SK-N-SH (cell line): ENCODE measurements around the gene TPCN2. TPM values are rescaled to one million over a fixed set of nuclear protein-coding genes. Genes with fewer than 3 reads are reported as not detected.

Experiments
- CTCF ChIA-PET: fragments of 300-600, 350-600 bp; formaldehyde crosslinking; extraction: SDS; loops from one replicate; lab custom pipeline; 2021; lab: Yijun Ruan, JAX
- POLR2A ChIA-PET: fragments of 350-600 bp; sonication (Branson Sonifier 250); formaldehyde crosslinking; extraction: SDS; loops from one replicate; lab custom pipeline; 2020; ENCODE audit warnings: antibody characterized with exemption, inconsistent platforms; lab: Yijun Ruan, JAX
- DNase-seq: peaks from one replicate; pipeline ENCODE4 v3.0.0; 2012
- H2AFZ ChIP-seq: fragments of 200-600 bp; sonication (generic); 2 replicates; pipeline ENCODE4 v1.8.1; 2016; ENCODE audit warnings: antibody characterized with exemption, mild to moderate bottlenecking, low read depth
- H3F3A ChIP-seq: fragments of 200-600 bp; sonication (generic); replicated peaks from 2 replicates; pipeline ENCODE3; 2016; ENCODE audit warnings: antibody characterized with exemption, mild to moderate bottlenecking; ENCODE audit not compliant: insufficient read depth
- H3K27ac ChIP-seq, 2 experiments: fragments of 200-500 bp in 1 of 2; fragments of 200-600 bp in 1 of 2; sonication (Bioruptor generic) in 1 of 2; sonication (generic), shearing (Covaris generic) in 1 of 2; 2 replicates each; pipeline versions ENCODE4 v1.5.1 to v1.6.1; 2014 to 2016; ENCODE audit warnings: low read depth in 2 of 2, inconsistent platforms in 1 of 2, low read length in 1 of 2, mild to moderate bottlenecking in 1 of 2, mixed read lengths in 1 of 2
- H3K27me3 ChIP-seq: fragments of 200-600 bp; sonication (generic), shearing (Covaris generic); 2 replicates; pipeline ENCODE4 v1.6.1; 2016; ENCODE audit warnings: mixed run types; ENCODE audit not compliant: insufficient read depth
- H3K36me3 ChIP-seq, 2 experiments: fragments of 200-500 bp in 1 of 2; fragments of 200-600 bp in 1 of 2; sonication (Bioruptor generic) in 1 of 2; sonication (generic) in 1 of 2; replicated peaks in 1 of 2; 2 replicates each; pipeline versions ENCODE3 to v1.5.1; 2014 to 2016; ENCODE audit warnings: low read length in 1 of 2, mild to moderate bottlenecking in 1 of 2; ENCODE audit not compliant: insufficient read depth in 2 of 2, control insufficient read depth in 1 of 2
- H3K4me1 ChIP-seq, 2 experiments: fragments of 200-500 bp in 1 of 2; fragments of 200-600 bp in 1 of 2; sonication (Bioruptor generic) in 1 of 2; sonication (generic), shearing (Covaris generic) in 1 of 2; 2 replicates each; pipeline versions ENCODE4 v1.5.1 to v1.6.1; 2014 to 2016; ENCODE audit warnings: low read depth in 1 of 2, low read length in 1 of 2, mixed run types in 1 of 2; ENCODE audit not compliant: insufficient read depth in 2 of 2, control insufficient read depth in 1 of 2
- H3K4me2 ChIP-seq: fragments of 200-600 bp; sonication (generic), shearing (Covaris generic); 2 replicates; pipeline ENCODE4 v1.6.1; 2017; ENCODE audit warnings: mixed run types
- H3K4me3 ChIP-seq, 2 experiments: fragments of 200-500 bp in 1 of 2; fragments of 200-600 bp in 1 of 2; sonication (Bioruptor generic) in 1 of 2; sonication (generic), shearing (Covaris generic) in 1 of 2; 2 replicates each; pipeline versions ENCODE4 v1.5.1 to v1.8.1; 2014 to 2016; ENCODE audit warnings: low read depth in 2 of 2, inconsistent platforms in 1 of 2, low read length in 1 of 2, mild to moderate bottlenecking in 1 of 2, mixed read lengths in 1 of 2, moderate library complexity in 1 of 2
- H3K79me2 ChIP-seq: fragments of 200-600 bp; sonication (generic); 2 replicates; pipeline ENCODE4 v1.8.1; 2017; ENCODE audit warnings: mild to moderate bottlenecking; ENCODE audit not compliant: insufficient read depth
- H3K9ac ChIP-seq: fragments of 200-600 bp; sonication (generic); 2 replicates; pipeline ENCODE4 v1.6.1; 2017; ENCODE audit warnings: mixed run types
- H3K9me2 ChIP-seq: fragments of 200-600 bp; sonication (generic); 2 replicates; pipeline ENCODE4 v1.6.1; 2017; ENCODE audit warnings: mixed run types
- H3K9me3 ChIP-seq: fragments of 200-600 bp; sonication (generic); 2 replicates; pipeline ENCODE4 v1.6.1; 2017; ENCODE audit warnings: mixed run types, mild to moderate bottlenecking, moderate library complexity
- H4K20me1 ChIP-seq: fragments of 200-600 bp; sonication (generic); 2 replicates; pipeline ENCODE4 v1.6.1; 2017; ENCODE audit warnings: mild to moderate bottlenecking, mixed run types; ENCODE audit not compliant: insufficient read depth
- ELF1 ChIP-seq: IDR thresholded peaks from 2 replicates; pipeline ENCODE4 v1.4.0; 2012
- EZH2phosphoT487 ChIP-seq: fragments of 200-600 bp; sonication (generic); IDR thresholded peaks from 2 replicates; pipeline ENCODE4 v1.6.1; 2017; ENCODE audit warnings: low read depth, mixed run types, mild to moderate bottlenecking, antibody characterized with exemption, moderate library complexity, borderline replicate concordance
- FOSL2 ChIP-seq: IDR thresholded peaks from 2 replicates; pipeline ENCODE4 v1.4.0; 2012; ENCODE audit warnings: low read depth, mild to moderate bottlenecking, moderate library complexity, borderline replicate concordance
- FOXJ3 ChIP-seq: sonication (generic); formaldehyde crosslinking; IDR thresholded peaks from 2 replicates; pipeline ENCODE4 v1.5.1; 2020; ENCODE audit warnings: mild to moderate bottlenecking, missing genetic modification reagents
- FOXM1 ChIP-seq: IDR thresholded peaks from 2 replicates; pipeline ENCODE4 v1.4.0; 2012; ENCODE audit warnings: low read depth, mild to moderate bottlenecking
- GATA2 ChIP-seq: sonication (generic); formaldehyde crosslinking; IDR thresholded peaks from 2 replicates; pipeline ENCODE4 v1.5.0; 2020; ENCODE audit warnings: mild to moderate bottlenecking, missing genetic modification reagents
- IRF3 ChIP-seq: fragments of 150-350 bp; IDR thresholded peaks from 2 replicates; pipeline ENCODE4 v1.6.1; 2016; ENCODE audit warnings: mild to moderate bottlenecking, low read depth, low read length
- MAX ChIP-seq: IDR thresholded peaks from 2 replicates; pipeline ENCODE4 v1.4.0; 2012; ENCODE audit warnings: low read depth
- NFIC ChIP-seq: IDR thresholded peaks from 2 replicates; pipeline ENCODE4 v1.4.0; 2012; ENCODE audit warnings: borderline replicate concordance
- NRF1 ChIP-seq: IDR thresholded peaks from 2 replicates; pipeline ENCODE4 v1.6.1; 2012; ENCODE audit warnings: low read depth, mild to moderate bottlenecking, low read length
- POLR2AphosphoS5 ChIP-seq: IDR thresholded peaks from 2 replicates; pipeline ENCODE4 v1.6.1; 2012; ENCODE audit warnings: low read depth, low read length
- RAD21 ChIP-seq: IDR thresholded peaks from 2 replicates; pipeline ENCODE4 v1.6.1; 2012; ENCODE audit warnings: mild to moderate bottlenecking, low read length
- RCOR1 ChIP-seq: fragments of 150-350 bp; IDR thresholded peaks from 2 replicates; pipeline ENCODE4 v1.6.1; 2017; ENCODE audit warnings: antibody characterized with exemption, low read length
- SIN3A ChIP-seq: IDR thresholded peaks from 2 replicates; pipeline ENCODE4 v1.6.1; 2012; ENCODE audit warnings: low read depth, mild to moderate bottlenecking, low read length, moderate library complexity, borderline replicate concordance
- SMC3 ChIP-seq: IDR thresholded peaks from 2 replicates; pipeline ENCODE4 v1.6.1; 2012; ENCODE audit warnings: low read depth, low read length, improper control_type of control experiment
- TCF12 ChIP-seq: IDR thresholded peaks from 2 replicates; pipeline ENCODE4 v1.4.0; 2012
- TEAD4 ChIP-seq: IDR thresholded peaks from 2 replicates; pipeline ENCODE4 v1.4.0; 2012; ENCODE audit warnings: mild to moderate bottlenecking, borderline replicate concordance; ENCODE audit not compliant: insufficient read depth
- ZBTB33 ChIP-seq: IDR thresholded peaks from 2 replicates; pipeline ENCODE4 v1.4.0; 2012; ENCODE audit warnings: low read depth, borderline replicate concordance
- WGBS: methylation state at CpG from one replicate; pipeline ENCODE4 v1.1.6; 2017; ENCODE audit warnings: low lambda C conversion rate; 5-methylcytosine and 5-hydroxymethylcytosine counted together
- polyA plus RNA-seq, 3 experiments: library from polyadenylated mRNA; depleted of rRNA; stranded (reverse); fragments of >200 nt; gene quantifications; 2 replicates each; pipeline ENCODE4 v1.2.3, GENCODE V29; 2012
- TF ChIP-seq, protein P1 (sequence below): fragments of 200-600 bp; sonication (generic); IDR thresholded peaks from 2 replicates; pipeline ENCODE4 v1.6.1; 2017; ENCODE audit warnings: antibody characterized with exemption, mild to moderate bottlenecking, moderate library complexity
- TF ChIP-seq, protein P2 (sequence below): IDR thresholded peaks from 2 replicates; pipeline ENCODE4; 2012

TPCN2 gene
- polyA plus RNA-seq, 1 of the 3 experiments (the other 2 are of a cell fraction), result 8.7 TPM

GRCh38 chr11:69092263-69092662 lies 43.5 kb downstream of the TPCN2 start:
- Histone ChIP-seq H3K9me2 (no peaks in the 10 kb centered on the region), H3K4me2 (no peak overlapping the region), H4K20me1 (peaks cover 6% of the 10 kb centered on the region), H3K27ac (no peak overlapping the region), H3K9me3 (no peaks in the 10 kb centered on the region), H3K27me3 (no peaks in the 10 kb centered on the region), H3K4me3 (no peak overlapping the region), H2AFZ (no peak overlapping the region), H3K9ac (no peak overlapping the region), H3K36me3 (peaks cover 2 to 13% of the 10 kb centered on the region in 2 experiments), H3F3A (peaks cover 6% of the 10 kb centered on the region), H3K79me2 (no peaks in the 10 kb centered on the region), H3K4me1 (peaks cover 7 to 13% of the 10 kb centered on the region in 2 experiments; a peak in 3 of 4 replicates)
- TF ChIP-seq ELF1 (no peak), RCOR1 (no peak), ZBTB33 (no peak), NFIC (no peak), TCF12 (no peak), SMC3 (no peak), GATA2 (CRISPR knock-in tag) (no peak), NRF1 (no peak), SIN3A (no peak), IRF3 (no peak), TEAD4 (no peak), FOXM1 (no peak), EZH2phosphoT487 (no peak), FOXJ3 (no peak), FOSL2 (no peak), RAD21 (no peak), POLR2AphosphoS5 (no peak), MAX (no peak)
- TF ChIP-seq, protein P1, sequence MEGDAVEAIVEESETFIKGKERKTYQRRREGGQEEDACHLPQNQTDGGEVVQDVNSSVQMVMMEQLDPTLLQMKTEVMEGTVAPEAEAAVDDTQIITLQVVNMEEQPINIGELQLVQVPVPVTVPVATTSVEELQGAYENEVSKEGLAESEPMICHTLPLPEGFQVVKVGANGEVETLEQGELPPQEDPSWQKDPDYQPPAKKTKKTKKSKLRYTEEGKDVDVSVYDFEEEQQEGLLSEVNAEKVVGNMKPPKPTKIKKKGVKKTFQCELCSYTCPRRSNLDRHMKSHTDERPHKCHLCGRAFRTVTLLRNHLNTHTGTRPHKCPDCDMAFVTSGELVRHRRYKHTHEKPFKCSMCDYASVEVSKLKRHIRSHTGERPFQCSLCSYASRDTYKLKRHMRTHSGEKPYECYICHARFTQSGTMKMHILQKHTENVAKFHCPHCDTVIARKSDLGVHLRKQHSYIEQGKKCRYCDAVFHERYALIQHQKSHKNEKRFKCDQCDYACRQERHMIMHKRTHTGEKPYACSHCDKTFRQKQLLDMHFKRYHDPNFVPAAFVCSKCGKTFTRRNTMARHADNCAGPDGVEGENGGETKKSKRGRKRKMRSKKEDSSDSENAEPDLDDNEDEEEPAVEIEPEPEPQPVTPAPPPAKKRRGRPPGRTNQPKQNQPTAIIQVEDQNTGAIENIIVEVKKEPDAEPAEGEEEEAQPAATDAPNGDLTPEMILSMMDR, result no peak
- TF ChIP-seq, protein P2, sequence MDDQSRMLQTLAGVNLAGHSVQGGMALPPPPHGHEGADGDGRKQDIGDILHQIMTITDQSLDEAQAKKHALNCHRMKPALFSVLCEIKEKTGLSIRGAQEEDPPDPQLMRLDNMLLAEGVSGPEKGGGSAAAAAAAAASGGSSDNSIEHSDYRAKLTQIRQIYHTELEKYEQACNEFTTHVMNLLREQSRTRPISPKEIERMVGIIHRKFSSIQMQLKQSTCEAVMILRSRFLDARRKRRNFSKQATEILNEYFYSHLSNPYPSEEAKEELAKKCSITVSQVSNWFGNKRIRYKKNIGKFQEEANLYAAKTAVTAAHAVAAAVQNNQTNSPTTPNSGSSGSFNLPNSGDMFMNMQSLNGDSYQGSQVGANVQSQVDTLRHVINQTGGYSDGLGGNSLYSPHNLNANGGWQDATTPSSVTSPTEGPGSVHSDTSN, result no peak
- ChIA-PET POLR2A (no interaction called here), CTCF (interaction anchor here (0.6 to 2.4 kb wide), 3 partner anchors 9 to 587 kb away, joined by 3 to 12 read pairs (median 6); no protein-coding TSS in a partner anchor)
- no peak for DNase-seq
- 91% methylated on average over 18 of the region's 18 CpGs for WGBS
